ENCODE results near the gene EFL1.

Gene EFL1

DNA sequence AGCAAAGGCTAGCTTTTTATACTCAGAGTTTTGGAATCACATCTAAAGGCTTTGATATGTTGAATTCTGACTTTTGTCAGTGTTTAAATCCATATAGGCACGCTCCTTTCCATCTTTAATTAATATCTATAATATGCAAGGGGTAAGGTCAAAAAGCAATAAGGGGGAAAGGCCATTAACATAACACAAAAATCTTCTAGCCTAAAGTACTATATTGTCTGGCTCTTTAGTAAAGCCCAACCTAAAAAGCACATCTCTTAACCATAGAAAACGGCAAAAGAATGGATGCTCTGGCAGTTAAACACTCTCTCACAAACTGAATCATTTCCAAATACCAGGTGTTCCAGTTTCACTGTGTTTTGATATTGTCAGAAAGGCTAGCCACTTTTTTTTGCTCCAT is 76.4 kb downstream of the EFL1 start:
- Histone ChIP-seq H3K79me2 (ENCODE audit: control insufficient read depth, insufficient read depth, low read length, poor library complexity) (no peaks in the 10 kb centered on the region), H3K36me3 (ENCODE audit: control insufficient read depth in 1 of 2, insufficient read depth in 2 of 2, low read length in 2 of 2) (peaks cover 0 to 3% of the 10 kb centered on the region in 2 experiments), H2BK12ac (ENCODE audit: low read length) (no peak overlapping the region), H3K14ac (ENCODE audit: low read length) (no peak overlapping the region), H3K18ac (ENCODE audit: low read length) (no peak overlapping the region), H2BK5ac (ENCODE audit: low read depth, low read length, poor library complexity) (no peak overlapping the region), H2AK5ac (ENCODE audit: low read length) (no peak overlapping the region), H4K8ac (ENCODE audit: low read depth, low read length) (no peak overlapping the region), H4K12ac (ENCODE audit: low read depth, low read length) (no peak overlapping the region), H3K4ac (ENCODE audit: low read depth, low read length) (no peak overlapping the region), H3K9me3 (ENCODE audit: insufficient read depth, low read depth, low read length) (no peaks in the 10 kb centered on the region), H2BK120ac (ENCODE audit: insufficient read depth, low read length, poor library complexity) (no peak overlapping the region), H3K79me1 (ENCODE audit: low read length) (no peaks in the 10 kb centered on the region), H4K91ac (ENCODE audit: low read depth, low read length) (no peak overlapping the region), H3K9ac (ENCODE audit: low read length) (no peak overlapping the region), H3K23ac (ENCODE audit: low read length) (no peak overlapping the region), H3K4me3 (ENCODE audit: low read depth, low read length) (no peak overlapping the region), H3K4me2 (ENCODE audit: low read length) (no peak overlapping the region), H3K27me3 (ENCODE audit: insufficient read depth, low read length) (no peaks in the 10 kb centered on the region), H3K4me1 (ENCODE audit: control insufficient read depth in 1 of 2, insufficient read depth in 2 of 2, low read length in 2 of 2) (no peaks in the 10 kb centered on the region), H3K27ac (ENCODE audit: low read depth, low read length) (no peak overlapping the region), H2AFZ (ENCODE audit: insufficient read depth, low read length, poor library complexity) (no peak overlapping the region)
- DNase-seq, result no peak
- no CpG with 5 or more reads among the region's 2 CpGs for WGBS (ENCODE audit: extremely low coverage, insufficient coverage, insufficient read length)

- H3K4me2 ChIP-seq (ENCODE audit: low read length), result no peak overlapping the region
- no peak overlapping the region for H3K4me3 ChIP-seq (ENCODE audit: low read depth, low read length)
- H2AK5ac ChIP-seq (ENCODE audit: low read length), result no peak overlapping the region
- H3K79me1 ChIP-seq (ENCODE audit: low read length), result no peaks in the 10 kb centered on the region
- peaks cover 0 to 3% of the 10 kb centered on the region in 2 experiments for H3K36me3 ChIP-seq (ENCODE audit: control insufficient read depth in 1 of 2, insufficient read depth in 2 of 2, low read length in 2 of 2)
- no peak overlapping the region for H4K91ac ChIP-seq (ENCODE audit: low read depth, low read length)
- no peak overlapping the region for H3K14ac ChIP-seq (ENCODE audit: low read length)
- no peak overlapping the region for H2AFZ ChIP-seq (ENCODE audit: insufficient read depth, low read length, poor library complexity)
- H3K9me3 ChIP-seq (ENCODE audit: insufficient read depth, low read depth, low read length), result no peaks in the 10 kb centered on the region
- no peak for DNase-seq
- no peak overlapping the region for H3K27ac ChIP-seq (ENCODE audit: low read depth, low read length)
- no peak overlapping the region for H2BK120ac ChIP-seq (ENCODE audit: insufficient read depth, low read length, poor library complexity)
- H3K18ac ChIP-seq (ENCODE audit: low read length), result no peak overlapping the region
- no peaks in the 10 kb centered on the region for H3K27me3 ChIP-seq (ENCODE audit: insufficient read depth, low read length)
- H2BK5ac ChIP-seq (ENCODE audit: low read depth, low read length, poor library complexity), result no peak overlapping the region
- H3K23ac ChIP-seq (ENCODE audit: low read length), result no peak overlapping the region
- no peak overlapping the region for H2BK12ac ChIP-seq (ENCODE audit: low read length)
- H4K8ac ChIP-seq (ENCODE audit: low read depth, low read length), result no peak overlapping the region
- H3K4ac ChIP-seq (ENCODE audit: low read depth, low read length), result no peak overlapping the region
- no peak overlapping the region for H4K12ac ChIP-seq (ENCODE audit: low read depth, low read length)
- H3K4me1 ChIP-seq (ENCODE audit: control insufficient read depth in 1 of 2, insufficient read depth in 2 of 2, low read length in 2 of 2), result no peaks in the 10 kb centered on the region
- H3K9ac ChIP-seq (ENCODE audit: low read length), result no peak overlapping the region
- H3K79me2 ChIP-seq (ENCODE audit: control insufficient read depth, insufficient read depth, low read length, poor library complexity), result no peaks in the 10 kb centered on the region
These were observed 77.8 kb downstream of the EFL1 start for GRCh38 chr15:82184776-82185175.

GRCh38 chr15:82184355-82184754 is 78.2 kb downstream of the EFL1 start:
- Histone ChIP-seq H4K12ac (ENCODE audit: low read depth, low read length) (no peak overlapping the region), H2BK120ac (ENCODE audit: insufficient read depth, low read length, poor library complexity) (no peak overlapping the region), H3K18ac (ENCODE audit: low read length) (no peak overlapping the region), H3K23ac (ENCODE audit: low read length) (no peak overlapping the region), H3K36me3 (ENCODE audit: control insufficient read depth in 1 of 2, insufficient read depth in 2 of 2, low read length in 2 of 2) (peaks cover 0 to 3% of the 10 kb centered on the region in 2 experiments), H3K27ac (ENCODE audit: low read depth, low read length) (no peak overlapping the region), H3K14ac (ENCODE audit: low read length) (no peak overlapping the region), H3K79me2 (ENCODE audit: control insufficient read depth, insufficient read depth, low read length, poor library complexity) (no peaks in the 10 kb centered on the region), H3K9me3 (ENCODE audit: insufficient read depth, low read depth, low read length) (no peaks in the 10 kb centered on the region), H3K4ac (ENCODE audit: low read depth, low read length) (no peak overlapping the region), H3K4me3 (ENCODE audit: low read depth, low read length) (no peak overlapping the region), H2AK5ac (ENCODE audit: low read length) (no peak overlapping the region), H4K8ac (ENCODE audit: low read depth, low read length) (no peak overlapping the region), H2BK12ac (ENCODE audit: low read length) (no peak overlapping the region), H3K4me1 (ENCODE audit: control insufficient read depth in 1 of 2, insufficient read depth in 2 of 2, low read length in 2 of 2) (no peaks in the 10 kb centered on the region), H3K9ac (ENCODE audit: low read length) (no peak overlapping the region), H3K79me1 (ENCODE audit: low read length) (no peaks in the 10 kb centered on the region), H3K4me2 (ENCODE audit: low read length) (no peak overlapping the region), H2BK5ac (ENCODE audit: low read depth, low read length, poor library complexity) (no peak overlapping the region), H4K91ac (ENCODE audit: low read depth, low read length) (no peak overlapping the region), H2AFZ (ENCODE audit: insufficient read depth, low read length, poor library complexity) (no peak overlapping the region), H3K27me3 (ENCODE audit: insufficient read depth, low read length) (no peaks in the 10 kb centered on the region)
- no CpG with 5 or more reads among the region's 1 CpG for WGBS (ENCODE audit: extremely low coverage, insufficient coverage, insufficient read length)
- no peak for DNase-seq

DNA sequence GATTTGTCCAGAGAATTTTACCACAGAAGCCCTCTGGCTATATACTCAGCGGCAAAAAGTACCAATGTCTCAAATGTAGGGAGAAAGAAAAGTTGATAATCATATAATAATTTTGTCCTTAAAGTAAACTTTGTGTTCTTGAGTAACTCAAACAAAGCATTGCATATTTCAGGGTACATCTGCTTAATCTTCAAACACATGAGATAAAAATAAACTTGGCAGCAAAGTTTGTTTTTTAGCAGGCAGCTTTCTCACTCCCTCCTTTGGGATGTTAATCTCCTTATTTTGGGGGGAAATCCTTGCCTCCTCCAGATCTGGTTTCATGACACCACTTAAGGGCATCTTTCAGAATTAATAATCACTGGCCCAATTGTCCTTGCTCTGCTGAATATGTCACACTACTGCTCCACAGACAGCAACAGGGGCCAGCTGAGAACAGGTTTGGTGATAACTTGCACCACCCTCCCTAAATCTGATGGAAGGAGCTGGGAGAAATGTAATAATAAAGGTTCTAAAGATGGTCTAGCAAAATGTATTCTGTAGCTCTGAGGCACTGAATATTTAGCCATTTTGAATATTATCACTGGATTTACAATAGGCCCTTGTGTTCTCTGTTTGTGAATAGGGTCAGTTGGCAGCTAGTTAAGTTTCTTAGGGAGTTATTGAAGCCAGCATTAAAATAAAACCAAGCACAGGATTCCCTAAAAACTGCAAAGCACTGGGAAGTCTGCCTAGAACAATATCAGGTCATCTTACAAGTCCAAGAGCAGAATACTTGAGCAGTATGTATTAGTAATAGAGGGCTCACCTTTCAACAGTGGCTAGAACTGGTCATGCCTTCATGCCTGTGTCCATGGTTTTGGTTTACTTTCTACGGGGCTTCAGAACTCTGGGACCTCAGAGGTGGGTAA is 79.2 kb downstream of the EFL1 start:
- WGBS (ENCODE audit: extremely low coverage, insufficient coverage, insufficient read length), result no CpG with 5 or more reads among the region's 2 CpGs
- no peaks in the 10 kb centered on the region for H3K79me1 ChIP-seq (ENCODE audit: low read length)

More for the DNA sequence above, 79.2 kb downstream of the EFL1 start:
- Histone ChIP-seq H3K79me2 (ENCODE audit: control insufficient read depth, insufficient read depth, low read length, poor library complexity) (no peaks in the 10 kb centered on the region), H2BK120ac (ENCODE audit: insufficient read depth, low read length, poor library complexity) (no peak overlapping the region), H3K4me2 (ENCODE audit: low read length) (no peak overlapping the region), H3K4me1 (ENCODE audit: control insufficient read depth in 1 of 2, insufficient read depth in 2 of 2, low read length in 2 of 2) (no peaks in the 10 kb centered on the region), H2BK5ac (ENCODE audit: low read depth, low read length, poor library complexity) (no peak overlapping the region), H3K27ac (ENCODE audit: low read depth, low read length) (no peak overlapping the region), H3K18ac (ENCODE audit: low read length) (no peak overlapping the region), H3K4ac (ENCODE audit: low read depth, low read length) (no peak overlapping the region), H2BK12ac (ENCODE audit: low read length) (no peak overlapping the region), H2AFZ (ENCODE audit: insufficient read depth, low read length, poor library complexity) (no peak overlapping the region), H4K8ac (ENCODE audit: low read depth, low read length) (no peak overlapping the region), H2AK5ac (ENCODE audit: low read length) (no peak overlapping the region), H3K27me3 (ENCODE audit: insufficient read depth, low read length) (no peaks in the 10 kb centered on the region), H4K12ac (ENCODE audit: low read depth, low read length) (no peak overlapping the region), H4K91ac (ENCODE audit: low read depth, low read length) (no peak overlapping the region), H3K14ac (ENCODE audit: low read length) (no peak overlapping the region), H3K9ac (ENCODE audit: low read length) (no peak overlapping the region), H3K4me3 (ENCODE audit: low read depth, low read length) (no peak overlapping the region), H3K36me3 (ENCODE audit: control insufficient read depth in 1 of 2, insufficient read depth in 2 of 2, low read length in 2 of 2) (peaks cover 0 to 3% of the 10 kb centered on the region in 2 experiments), H3K9me3 (ENCODE audit: insufficient read depth, low read depth, low read length) (no peaks in the 10 kb centered on the region), H3K23ac (ENCODE audit: low read length) (no peak overlapping the region)
- no peak for DNase-seq

Measured in trophoblast cell (in vitro differentiated cells and primary cell).